Measurements from ENCODE around the gene PPARA.
A peak's percentile ranks its signal among the peaks of the same experiment; 100 is the strongest.

Gene PPARA

DNA sequence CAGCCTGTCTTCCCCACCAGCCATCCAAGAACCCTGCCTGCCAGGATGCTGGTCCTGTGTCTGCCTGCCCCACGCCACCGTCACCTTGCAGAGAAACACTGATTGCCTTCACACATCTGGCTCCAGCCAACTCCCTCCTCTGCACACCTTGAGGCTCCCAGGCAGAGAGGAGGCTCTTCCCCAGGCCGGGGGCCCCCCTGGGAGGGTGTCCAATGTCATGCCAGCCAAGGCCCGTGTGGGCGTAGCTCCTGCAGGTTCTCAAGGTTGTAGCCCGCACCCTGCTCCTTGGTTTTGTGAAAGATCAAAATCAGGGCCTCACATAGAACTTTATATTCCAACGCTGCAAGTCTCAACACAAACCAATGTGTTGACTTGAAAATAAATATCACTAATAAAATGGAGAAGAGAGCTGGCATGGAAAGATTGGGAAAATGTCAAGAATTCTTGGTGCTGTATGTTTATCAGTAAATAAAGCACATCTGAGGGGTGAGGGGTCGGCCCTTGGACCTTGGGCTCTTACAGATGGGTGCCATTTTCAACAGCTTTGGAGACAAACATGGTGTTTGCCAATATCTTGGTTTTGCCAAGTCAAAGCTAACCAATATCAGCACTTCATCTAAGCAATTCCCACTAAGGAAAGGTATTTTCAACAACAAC lies 6.7 kb upstream of the PPARA start:
- no peak for DNase-seq

DNA sequence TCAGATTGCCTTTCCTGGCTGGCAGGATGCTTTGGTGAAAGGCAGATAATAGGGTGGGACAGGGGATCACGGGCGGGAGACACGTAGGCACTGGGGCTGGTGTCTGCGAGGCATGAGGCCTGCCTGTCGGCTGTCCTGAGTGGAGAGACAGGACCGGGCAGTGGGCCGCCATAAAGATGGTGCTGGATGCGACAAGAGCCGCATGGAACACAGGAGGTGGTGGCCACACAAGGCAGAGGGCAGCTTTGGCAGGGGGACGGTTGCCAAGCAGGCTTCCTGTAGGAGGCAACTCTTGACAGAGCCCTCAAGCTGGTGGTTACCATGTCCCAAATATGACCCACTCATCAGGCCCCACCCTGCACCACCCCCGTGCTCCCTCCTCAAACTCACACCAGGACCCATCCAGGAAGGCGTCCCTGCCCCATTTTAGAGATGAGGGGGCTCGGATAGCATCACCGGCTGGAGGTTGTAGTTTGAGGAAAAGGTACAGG lies 4.9 kb upstream of the PPARA start:
- DNase-seq: no peak

DNA sequence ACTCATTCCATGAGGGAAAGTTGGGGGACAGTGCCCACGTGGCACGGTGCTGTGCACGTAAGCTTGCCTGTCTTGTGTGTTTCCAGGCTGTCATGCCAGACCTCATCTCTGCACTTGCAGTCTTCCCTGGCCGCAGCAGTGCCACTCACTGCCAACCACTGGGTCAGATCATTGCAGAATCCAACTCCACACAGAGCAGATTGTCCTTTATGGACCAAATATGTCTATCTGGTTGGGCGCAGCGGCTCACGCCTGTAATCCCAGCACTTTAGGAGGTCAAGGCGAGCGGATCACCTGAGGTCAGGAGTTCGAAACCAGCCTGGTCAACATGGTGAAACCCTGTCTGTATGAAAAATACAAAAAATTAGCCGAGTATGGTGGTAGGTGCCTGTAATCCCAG lies 4.4 kb upstream of the PPARA start:
- DNase-seq: no peak

DNA sequence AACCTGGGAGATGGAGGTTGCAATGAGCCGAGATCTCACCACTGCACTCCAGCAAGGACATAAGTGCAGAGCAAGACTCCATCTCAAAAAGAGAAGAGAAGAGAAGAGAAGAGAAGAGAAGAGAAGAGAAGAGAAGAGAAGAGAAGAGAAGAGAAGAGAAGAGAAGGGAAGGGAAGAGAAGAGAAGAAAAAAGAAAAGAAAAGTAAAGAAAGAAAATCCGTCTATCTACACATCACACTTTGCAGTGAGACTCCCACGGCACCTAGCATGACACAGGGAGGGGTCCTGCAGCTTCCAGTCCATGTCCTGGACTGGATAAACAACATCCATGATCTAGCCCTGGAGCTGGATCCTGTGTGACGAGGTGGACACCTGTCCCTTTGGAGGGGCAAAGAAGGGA lies 4.0 kb upstream of the PPARA start:
- DNase-seq: no peak

DNA sequence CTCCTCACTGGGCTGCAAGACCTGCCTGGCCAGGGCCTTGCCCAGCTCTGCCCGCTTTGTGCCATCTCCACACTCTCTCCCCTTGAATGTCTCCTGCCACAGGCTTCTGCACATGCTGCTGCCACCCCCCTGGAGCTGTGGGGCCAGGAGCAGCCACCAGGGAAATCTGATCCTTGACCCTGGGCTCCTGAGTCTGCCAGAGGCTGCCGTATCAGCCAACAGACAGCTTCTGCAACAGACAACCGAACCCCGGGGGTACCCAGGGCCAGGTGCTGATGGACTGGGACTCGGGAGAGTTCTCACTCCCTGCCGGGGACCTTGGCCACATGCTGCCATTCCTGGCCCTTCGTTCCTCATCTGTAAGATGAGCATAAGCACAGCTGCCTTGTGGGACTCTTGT lies 3.3 kb upstream of the PPARA start:
- DNase-seq: no peak

DNA sequence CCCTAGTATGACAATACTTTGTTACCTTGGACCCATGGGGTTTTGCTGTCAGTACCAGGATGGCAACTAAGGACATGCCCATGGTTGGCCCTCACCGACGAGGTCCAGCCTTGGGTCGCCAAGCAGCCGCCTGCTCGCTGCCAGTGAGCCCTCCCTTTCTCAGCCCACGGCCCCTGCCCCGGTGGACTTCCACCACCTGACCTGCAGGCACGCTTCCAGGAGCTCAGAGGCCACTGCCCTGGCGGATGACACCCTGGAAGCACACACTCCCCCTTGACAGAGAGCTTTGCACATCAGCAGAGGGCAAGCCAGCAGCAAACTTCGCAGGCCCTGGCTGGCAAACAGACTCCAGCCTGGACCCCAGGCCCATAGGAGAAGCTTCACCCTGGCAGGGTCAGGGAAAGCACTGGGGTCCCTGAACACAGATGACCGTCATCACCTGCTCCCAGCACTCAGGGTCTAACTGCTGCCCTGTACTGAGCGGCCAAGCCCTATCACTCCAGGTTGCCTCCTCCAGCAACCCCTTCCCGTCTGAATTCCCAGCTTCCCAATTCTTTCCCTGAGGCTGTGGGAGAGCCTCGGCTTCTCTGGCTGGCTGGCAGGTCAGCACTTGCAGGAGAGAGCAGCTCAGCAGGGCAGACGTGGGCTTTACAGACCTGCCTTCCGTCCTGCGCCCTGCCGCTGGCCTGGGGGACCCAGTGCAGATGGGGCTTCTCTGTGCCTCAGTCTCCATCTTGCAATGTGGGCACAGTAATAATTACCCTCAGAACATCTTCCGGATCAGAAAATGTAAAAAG lies 2.7 kb upstream of the PPARA start:
- no peak for DNase-seq

DNA sequence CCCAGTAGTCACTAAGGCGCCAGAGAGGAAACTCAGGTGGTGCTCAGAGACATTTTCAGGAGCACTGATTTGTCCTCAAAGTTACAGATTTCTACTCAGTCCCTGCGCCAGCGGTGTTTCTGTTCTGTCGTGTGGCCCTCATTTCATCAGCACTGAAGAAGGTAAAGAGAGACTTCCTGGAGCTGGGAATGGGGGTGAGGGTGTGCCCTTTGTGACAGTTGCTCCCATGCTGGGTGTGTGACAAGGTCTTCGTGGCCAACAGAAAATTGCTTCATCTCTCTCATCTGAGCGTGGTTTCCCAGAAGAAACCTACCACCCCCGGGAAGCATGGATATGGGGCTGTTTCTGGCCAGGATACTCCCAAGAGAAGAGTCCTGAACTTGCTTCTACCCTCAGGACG lies 2.0 kb upstream of the PPARA start:
- DNase-seq: no peak

DNA sequence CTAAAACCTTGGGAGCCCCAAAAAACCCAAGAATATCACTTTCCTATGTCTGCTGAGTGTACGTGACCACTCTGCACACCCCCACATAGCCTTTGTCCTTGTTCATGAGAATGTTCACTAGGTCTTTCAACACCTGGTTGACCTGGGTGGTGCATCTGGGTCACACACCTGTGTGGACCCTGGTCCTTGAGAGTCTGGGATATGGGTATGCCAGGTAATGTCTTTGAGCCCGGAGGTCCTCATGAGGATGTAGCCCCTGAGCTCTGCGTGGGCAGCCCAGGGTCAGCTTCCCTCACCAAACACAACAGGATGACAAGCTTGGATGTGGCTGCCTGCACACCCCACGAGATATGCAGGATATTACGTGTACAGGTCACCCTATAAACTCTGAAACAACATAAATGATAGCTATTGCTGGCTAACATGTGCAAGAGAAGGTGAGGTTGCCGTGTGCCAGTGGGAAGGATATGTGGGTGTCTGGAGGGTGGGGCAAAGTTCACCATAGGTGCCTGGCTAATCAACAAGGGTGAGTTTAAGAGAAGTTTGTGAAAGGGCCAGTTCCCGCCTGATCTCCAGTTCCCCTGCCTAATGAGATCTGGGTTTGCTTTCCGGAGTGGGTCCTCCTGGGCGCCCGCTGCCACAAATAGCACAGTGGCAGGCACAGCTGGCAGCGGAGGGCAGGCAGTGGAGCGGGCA lies 1.4 kb upstream of the PPARA start:
- DNase-seq: no peak

DNA sequence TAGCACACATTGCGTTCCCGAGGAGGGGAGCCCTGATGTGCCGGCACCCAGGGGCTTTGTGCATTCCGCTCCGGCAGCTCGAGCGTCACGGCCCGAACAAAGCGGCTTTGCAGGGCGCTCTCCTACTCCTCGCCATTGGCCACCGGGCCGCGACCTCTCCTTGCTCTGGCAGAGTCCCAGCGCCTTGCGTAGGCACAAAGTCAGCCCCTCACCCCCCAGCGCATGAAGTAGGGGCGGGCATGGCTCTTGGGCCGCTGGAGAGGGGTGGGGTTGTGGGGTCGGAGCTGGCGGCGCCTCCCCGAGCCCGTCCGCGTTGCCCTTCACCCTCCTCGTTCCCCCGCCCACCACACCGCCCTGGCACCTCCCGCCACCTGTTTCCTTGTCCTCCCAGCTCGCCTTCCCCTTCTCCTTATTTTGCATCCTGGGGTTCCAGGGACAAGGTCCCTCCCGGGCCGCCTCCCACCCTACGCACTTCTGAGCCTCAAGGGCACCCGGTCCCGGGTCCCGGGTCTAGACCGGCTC lies 753 bp upstream of the PPARA start:
- DNase-seq: peak; percentile 64

DNA sequence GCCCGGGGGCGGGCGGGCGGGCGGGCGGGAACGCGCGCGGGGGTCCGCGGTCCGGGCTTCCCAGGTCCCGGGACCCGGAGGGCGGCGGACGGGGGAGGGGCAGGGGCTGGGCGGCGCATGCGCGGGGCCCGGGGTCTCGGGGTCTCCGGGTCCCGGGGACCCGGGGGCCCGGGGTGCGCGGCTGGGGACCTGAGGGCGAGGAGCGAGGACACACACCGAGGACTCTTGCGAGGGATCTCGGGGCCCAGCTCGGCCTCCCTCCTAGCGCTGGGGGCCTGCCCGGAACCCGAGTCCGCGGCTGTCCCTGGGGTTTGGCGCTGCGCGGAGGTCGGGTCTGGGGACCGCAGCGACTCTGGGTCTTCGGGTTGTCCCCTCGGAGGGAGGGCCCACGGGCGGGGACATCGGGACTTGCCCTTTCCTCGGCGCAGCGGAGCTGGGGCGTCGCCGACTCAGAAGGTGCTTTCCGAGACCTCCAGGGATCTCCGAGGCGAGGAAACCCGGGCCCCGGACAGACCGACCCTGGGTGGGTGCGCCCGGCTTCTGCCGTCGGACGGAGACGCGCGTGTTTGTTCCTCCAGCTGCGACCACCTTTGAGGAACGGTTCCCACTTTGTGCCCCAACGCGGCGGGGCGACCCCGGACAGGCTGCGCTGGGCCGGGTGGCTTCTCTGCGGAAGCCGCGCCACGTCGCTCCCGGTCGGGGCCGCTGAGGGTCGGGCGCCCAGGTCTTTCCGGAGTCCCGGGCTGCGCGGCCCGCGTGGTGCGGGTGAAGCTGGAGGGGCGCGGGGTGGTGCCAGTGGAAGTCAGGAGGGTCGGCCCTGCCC lies 540 bp downstream of the PPARA start:
- DNase-seq: peak; percentile 81

DNA sequence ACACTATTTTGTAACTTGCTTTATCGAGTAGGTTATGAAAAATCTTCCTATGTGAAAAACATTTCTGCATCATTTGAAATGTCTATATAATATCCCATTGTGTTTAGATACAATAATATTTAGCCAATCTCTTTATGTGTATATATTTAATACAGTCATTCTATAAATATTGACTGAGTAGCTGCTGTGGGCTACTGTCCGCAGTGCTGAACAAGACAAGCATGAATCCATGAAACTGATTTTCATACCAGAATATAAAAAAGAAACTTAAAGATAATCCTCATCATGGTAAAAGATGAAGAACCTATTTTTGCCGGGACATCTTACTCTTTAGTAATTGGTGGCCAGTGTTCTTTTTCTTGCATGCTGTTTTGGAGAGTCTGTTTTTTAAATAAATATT lies 3.6 kb downstream of the PPARA start:
- DNase-seq: no peak

DNA sequence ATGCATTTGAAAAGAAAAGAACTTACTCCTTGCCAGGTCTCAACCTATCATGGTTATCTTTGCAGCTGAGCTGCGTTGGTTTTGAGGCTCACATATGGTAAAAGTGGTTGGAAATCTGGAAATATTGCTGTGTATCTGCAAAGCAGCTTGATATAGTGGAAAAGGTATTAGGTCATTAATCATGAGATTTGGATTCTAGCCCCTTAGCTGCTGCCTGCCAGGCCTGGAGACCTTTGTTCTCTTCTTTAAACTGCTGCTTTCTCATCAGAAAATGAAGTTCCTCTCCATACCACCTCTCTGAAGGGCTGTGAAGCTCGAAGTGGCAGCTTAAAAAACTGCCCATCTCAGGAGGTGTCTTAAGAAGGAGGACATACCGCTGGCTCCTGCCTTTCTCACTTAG lies 5.7 kb downstream of the PPARA start:
- DNase-seq: no peak

DNA sequence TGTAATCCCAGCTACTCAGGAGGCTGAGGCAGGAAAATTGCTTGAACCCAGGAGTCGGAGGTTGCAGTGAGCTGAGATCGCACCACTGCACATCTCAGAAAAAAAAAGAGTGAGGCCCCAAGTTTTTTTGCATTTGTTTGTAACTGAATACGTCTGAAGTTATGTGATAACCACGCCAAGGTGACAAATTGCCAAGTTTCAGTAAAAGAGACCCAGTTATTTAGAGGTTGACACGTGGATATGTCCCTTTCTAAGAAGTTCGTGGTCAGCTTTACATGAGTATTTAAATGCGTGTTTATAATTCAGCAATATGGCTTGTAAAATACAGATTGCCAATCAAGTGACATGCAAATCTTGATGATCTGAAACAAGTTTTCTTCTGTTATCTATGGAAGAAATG lies 8.0 kb downstream of the PPARA start:
- DNase-seq: no peak

DNA sequence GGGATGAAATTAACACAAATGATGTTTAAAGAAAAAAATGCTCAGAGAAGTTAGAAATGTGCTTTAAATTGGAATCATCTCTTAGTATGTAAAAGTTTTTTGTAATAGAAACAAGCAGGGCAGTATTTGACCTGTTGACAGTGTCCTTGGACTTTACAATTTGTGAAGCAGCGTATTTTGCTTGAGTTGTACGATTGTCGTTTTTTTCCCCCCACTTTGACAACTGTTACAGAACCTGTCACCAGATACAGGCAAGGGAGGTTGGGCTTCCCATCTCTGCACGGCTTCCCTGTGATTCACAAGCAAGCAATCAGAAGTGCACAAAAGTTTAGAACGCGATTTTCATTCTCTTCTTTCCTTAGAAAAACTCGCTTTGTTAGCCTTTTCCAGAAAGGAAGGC lies 8.9 kb downstream of the PPARA start:
- DNase-seq: no peak

DNA sequence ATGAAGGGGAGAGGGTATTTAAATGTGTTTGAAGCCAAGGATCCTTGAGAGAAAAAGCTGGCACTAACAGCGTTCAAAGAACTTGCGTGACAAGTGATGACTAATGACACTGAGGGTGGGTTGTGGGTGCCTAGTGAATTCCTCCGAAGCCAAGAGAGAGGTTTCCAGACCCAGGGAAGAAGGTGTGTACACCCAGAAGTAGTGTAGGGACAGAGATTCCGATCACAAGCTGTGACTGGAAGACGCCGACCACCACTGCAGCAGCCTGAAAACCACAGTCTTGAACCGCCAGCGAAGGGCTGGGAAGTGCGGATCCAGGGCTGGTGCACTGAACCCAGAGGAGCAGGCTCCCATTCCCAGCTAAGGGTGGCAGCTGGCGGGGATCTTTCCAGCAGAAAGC lies 9.5 kb downstream of the PPARA start:
- no peak for DNase-seq

DNA sequence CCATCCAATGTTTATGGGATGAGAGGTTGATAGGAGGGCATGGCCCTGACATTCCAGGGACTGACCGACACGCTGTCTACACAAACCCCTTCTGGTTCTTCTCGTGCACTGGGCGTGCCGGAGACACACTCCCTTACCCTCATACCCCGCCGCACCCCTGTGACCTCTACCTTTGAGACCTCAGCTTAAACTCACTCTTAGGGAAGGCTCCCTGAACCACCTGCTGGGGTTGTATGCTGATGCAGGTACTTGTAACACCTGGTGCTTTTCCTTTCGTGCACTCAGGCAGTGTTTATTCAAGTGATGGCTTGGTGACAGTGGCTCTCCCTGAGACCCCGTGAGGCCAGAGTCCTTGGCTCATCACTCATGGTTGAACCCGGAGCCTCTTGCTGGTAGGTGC lies 12.0 kb downstream of the PPARA start:
- DNase-seq: no peak

DNA sequence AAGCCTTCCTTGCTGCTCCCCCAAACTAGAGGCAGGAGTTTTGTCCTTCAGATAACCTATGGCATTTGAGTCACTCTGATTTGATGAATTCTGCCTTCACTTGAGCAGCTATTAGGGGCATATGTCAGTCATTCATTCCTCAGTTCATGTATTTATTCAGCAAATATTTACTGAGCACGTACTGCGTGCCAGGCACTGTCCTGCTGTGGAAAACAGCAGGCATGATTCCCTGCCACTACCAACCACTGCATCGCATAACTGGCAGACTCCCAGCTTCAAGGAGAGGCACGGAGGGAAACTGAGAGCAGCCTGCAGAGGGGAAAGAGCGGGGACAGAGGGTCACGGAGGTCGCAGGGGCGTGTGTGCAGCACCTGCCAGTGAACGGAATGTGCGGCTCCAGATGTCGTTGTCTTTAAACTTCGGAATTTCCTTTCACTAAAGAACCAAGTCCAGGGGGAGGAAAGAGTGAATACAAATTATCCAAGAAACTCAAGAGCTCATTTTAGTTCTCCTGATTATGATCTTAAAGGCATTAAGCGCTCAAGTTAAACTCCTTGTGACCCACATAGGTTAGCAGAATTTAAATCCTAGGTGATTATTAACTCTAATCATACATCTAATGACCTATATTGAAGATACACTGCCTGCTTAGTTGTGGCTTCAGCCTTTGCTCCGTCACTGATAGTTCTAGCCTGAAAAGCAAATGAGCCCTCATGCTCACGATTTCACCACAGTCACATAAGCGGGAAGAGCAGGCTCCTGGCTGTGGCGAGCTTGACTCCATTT lies 12.6 kb downstream of the PPARA start:
- DNase-seq: no peak

DNA sequence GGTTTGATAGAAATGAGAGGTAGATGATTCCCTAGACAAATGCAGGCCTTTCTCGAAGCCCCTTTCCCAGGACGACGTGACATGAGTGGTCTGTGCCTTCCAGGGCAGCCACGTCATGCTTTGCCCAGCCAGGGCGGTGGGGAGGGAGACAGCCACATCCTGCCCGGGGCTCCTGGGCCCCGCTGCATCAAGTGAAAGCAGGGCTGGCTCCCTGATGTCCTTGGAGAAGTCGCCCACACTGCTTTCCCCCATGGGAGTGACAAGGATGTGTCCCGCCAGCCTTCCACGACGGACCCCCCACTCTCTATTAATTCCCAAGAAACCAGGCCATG lies 13.2 kb downstream of the PPARA start:
- no peak for DNase-seq

DNA sequence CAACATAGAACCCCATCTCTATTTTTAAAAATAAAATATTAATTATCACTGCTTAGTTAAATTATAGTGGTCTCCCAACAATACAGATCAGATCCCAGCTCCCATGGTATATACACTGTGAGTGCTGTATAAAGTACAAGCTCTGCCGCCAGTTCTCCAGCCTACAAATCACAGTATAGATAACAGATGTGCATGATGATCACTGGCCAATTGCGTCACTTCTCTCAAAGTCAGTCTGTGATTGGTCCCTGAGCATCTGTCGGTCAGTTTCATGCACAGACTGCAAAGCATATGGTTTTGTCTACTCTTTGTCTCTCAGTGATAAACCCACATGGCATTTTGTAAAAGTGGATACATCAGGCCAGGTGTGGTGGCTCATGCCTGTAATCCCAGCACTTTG lies 15.7 kb downstream of the PPARA start:
- no peak for DNase-seq

DNA sequence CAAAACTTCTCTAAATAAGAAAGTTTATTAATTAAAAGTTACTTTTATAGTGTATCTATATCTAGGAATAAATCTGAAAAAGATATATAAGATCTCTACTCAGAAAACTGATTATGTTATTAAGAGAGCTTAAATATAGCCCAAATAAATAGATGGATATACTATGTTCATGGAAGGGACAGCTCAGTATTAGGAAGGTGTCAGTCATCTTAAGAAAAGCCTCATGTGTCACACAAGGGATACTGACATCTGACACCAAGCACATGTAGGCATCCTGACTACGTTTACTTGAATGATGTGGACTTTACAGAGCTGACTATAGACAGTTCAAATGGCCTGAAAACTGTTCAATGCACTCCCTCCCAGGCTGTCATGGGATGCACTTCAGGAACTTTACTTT lies 19.3 kb downstream of the PPARA start:
- DNase-seq: no peak

DNA sequence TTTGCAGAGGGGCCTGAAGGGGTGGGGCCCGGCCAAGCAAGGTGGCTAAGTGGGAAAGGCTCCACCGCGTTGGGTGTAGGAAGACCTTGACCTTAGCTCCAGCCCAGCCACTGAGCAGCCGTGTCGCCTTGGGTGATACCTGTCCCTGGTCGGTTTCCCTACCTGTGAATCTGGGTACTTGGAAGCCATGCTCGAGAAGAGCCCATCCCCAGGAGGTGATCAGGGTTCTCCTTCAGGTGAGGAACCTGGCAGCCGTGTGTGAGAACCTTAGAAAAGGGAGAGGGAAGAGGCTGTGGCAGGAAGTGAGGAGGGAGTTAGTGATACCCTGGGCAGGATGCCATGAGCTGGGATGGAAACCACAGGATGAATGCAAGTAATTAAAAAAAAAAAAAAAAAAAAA lies 21.6 kb downstream of the PPARA start:
- no peak for DNase-seq

All from right kidney (tissue), 1 donor.